ENCODE data around the gene ADPRH.

- no peak for TF ChIP-seq SP1 (IDR thresholded peaks at IDR 0.05)
- TF ChIP-seq NFRKB (IDR thresholded peaks at IDR 0.05) = no peak
- TF ChIP-seq FOXA1 (IDR thresholded peaks at IDR 0.05) = no peak
- TF ChIP-seq LEF1 (IDR thresholded peaks at IDR 0.05; ENCODE audit: borderline replicate concordance) = no peak
- TF ChIP-seq PKNOX1 (IDR thresholded peaks at IDR 0.05) = no peak
- TF ChIP-seq CTBP1 (IDR thresholded peaks at IDR 0.05; ENCODE audit: borderline replicate concordance) = no peak
- no peak for TF ChIP-seq ARNT (IDR thresholded peaks at IDR 0.05)
- TF ChIP-seq TARDBP (IDR thresholded peaks at IDR 0.05) = no peak
Observed at GRCh38 chr3:119559441-119559963, 19.8 kb upstream of the ADPRH start, which contains the start of gene CD80.

Data from HEK293T (cell line).